ENCODE data around the gene LCP1.

Gene LCP1

DNA sequence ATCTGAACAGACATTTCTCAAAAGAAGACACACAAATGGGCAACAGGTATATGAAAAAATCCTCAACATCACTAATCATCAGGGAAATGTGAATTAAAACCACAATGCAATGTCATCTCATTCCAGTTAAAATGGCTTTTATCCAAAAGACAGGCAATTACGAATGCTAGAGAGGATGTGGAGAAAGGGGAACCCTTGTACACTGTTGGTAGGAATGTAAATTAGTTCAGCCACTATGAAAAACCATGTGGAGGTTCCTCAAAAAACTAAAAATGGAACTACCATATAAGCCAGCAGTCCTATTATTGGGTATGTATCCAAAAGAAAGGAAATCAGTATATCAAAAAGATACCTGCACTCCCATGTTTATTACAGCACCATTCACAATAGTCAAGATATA, 104.7 kb downstream of the LCP1 start:
- H3K4me3 ChIP-seq (ENCODE audit: low read depth, low read length, poor library complexity, severe bottlenecking), result no peak overlapping the region
- no peaks in the 10 kb centered on the region for H3K4me1 ChIP-seq (ENCODE audit: insufficient read depth, low read length, severe bottlenecking)
- H3K79me2 ChIP-seq (ENCODE audit: insufficient read depth, low read length), result no peaks in the 10 kb centered on the region
- H4K20me1 ChIP-seq (ENCODE audit: insufficient read depth, low read length), result no peaks in the 10 kb centered on the region
- H3K27ac ChIP-seq (ENCODE audit: low read depth, low read length, poor library complexity, severe bottlenecking), result no peak overlapping the region
- H3K9me3 ChIP-seq (ENCODE audit: low read length), result no peaks in the 10 kb centered on the region
- no peak overlapping the region for H2AFZ ChIP-seq (ENCODE audit: low read length)
- H3K27me3 ChIP-seq (ENCODE audit: insufficient read depth, low read length), result no peaks in the 10 kb centered on the region
- no peak overlapping the region for H3K4me2 ChIP-seq (ENCODE audit: low read length)
- H3K9me2 ChIP-seq (ENCODE audit: low read depth, low read length), result no peaks in the 10 kb centered on the region
- H3F3A ChIP-seq (ENCODE audit: insufficient read depth, low read length), result no peaks in the 10 kb centered on the region
- H3K36me3 ChIP-seq (ENCODE audit: insufficient read depth, low read length), result no peaks in the 10 kb centered on the region
- TF ChIP-seq EZH2 (IDR thresholded peaks at IDR 0.05; ENCODE audit: borderline replicate concordance, low read length), result no peak
- TF ChIP-seq CTCF (IDR thresholded peaks at IDR 0.05; ENCODE audit: low read length), result no peak
- H3K9ac ChIP-seq (ENCODE audit: low read length), result no peak overlapping the region

GRCh38 chr13:46076827-46077226, 105.2 kb downstream of the LCP1 start:
- Histone ChIP-seq H3K9ac (ENCODE audit: low read length) (no peak overlapping the region), H3K27ac (ENCODE audit: low read depth, low read length, poor library complexity, severe bottlenecking) (no peak overlapping the region), H3K4me2 (ENCODE audit: low read length) (no peak overlapping the region), H3K79me2 (ENCODE audit: insufficient read depth, low read length) (no peaks in the 10 kb centered on the region), H3K9me2 (ENCODE audit: low read depth, low read length) (no peaks in the 10 kb centered on the region), H3F3A (ENCODE audit: insufficient read depth, low read length) (no peaks in the 10 kb centered on the region), H4K20me1 (ENCODE audit: insufficient read depth, low read length) (no peaks in the 10 kb centered on the region), H3K9me3 (ENCODE audit: low read length) (no peaks in the 10 kb centered on the region), H3K4me3 (ENCODE audit: low read depth, low read length, poor library complexity, severe bottlenecking) (no peak overlapping the region), H3K27me3 (ENCODE audit: insufficient read depth, low read length) (no peaks in the 10 kb centered on the region), H3K4me1 (ENCODE audit: insufficient read depth, low read length, severe bottlenecking) (no peaks in the 10 kb centered on the region), H3K36me3 (ENCODE audit: insufficient read depth, low read length) (no peaks in the 10 kb centered on the region), H2AFZ (ENCODE audit: low read length) (no peak overlapping the region)
- no peak for TF ChIP-seq CTCF (IDR thresholded peaks at IDR 0.05; ENCODE audit: low read length)
- no peak for TF ChIP-seq EZH2 (IDR thresholded peaks at IDR 0.05; ENCODE audit: borderline replicate concordance, low read length)
